ENCODE results near the gene DNASE1L1. TPM values are rescaled to one million over a fixed set of nuclear protein-coding genes. Genes with fewer than 3 reads are reported as not detected.
A peak's percentile ranks its signal among the peaks of the same experiment; 100 is the strongest.

DNASE1L1 gene
- total RNA-seq (10 to 100 TPM; 16.6 to 19.9 TPM), polyA plus RNA-seq (10 to 100 TPM; 12.7 to 15.3 (median 12.8) TPM), total RNA-seq (10.9 to 33.9 (median 21.6) reads per million in 6 experiments)

GRCh38 chrX:154409222-154409871, at the start of gene DNASE1L1:
Gene DNASE1L1, minus strand, starts transcription at chrX:154409254. Its CDS starts 3,686 bp downstream, at chrX:154405568.
- Mint-ChIP-seq H3K9me3 (peaks cover 0 to 2% (median 0%) of the 10 kb centered on the region in 9 donors), H3K27ac (peak within 1 kb of the TSS in 8 of 10 donors; percentile 37 to 95 (median 70)), H3K27me3 (no peaks in the 10 kb centered on the region), H3K4me1 (peaks cover 12 to 22% (median 16%) of the 10 kb centered on the region in 4 donors), H3K4me3 (peak within 1 kb of the TSS in 9 of 10 donors; percentile 20 to 81 (median 69)), H3K36me3 (peaks cover 0 to 8% (median 0%) of the 10 kb centered on the region in 3 donors)
- ATAC-seq, result peak in 1 of 2 donors; percentile 8
- POLR2A ChIA-PET, result interaction anchor here (0.6 to 5.7 kb wide), 5 partner anchors 10 to 133 kb away, joined by 3 to 101 read pairs (median 4); partner anchors contain the start of genes RPL10, SLC10A3 and UBL4A
- peak in 2 of 10 donors; percentile 15 to 16 for DNase-seq

GRCh38 chrX:154458116-154458953, 49.3 kb upstream of the DNASE1L1 start, which contains the start of gene PLXNA3:
Gene PLXNA3, plus strand, starts transcription at chrX:154458281. Its CDS starts 1,903 bp downstream, at chrX:154460184.
- peaks cover 8 to 28% (median 19%) of the 10 kb centered on the region in 4 donors for H3K4me1 Mint-ChIP-seq
- peak within 1 kb of the TSS; percentile 89 to 99 (median 93) for H3K4me3 Mint-ChIP-seq
- no peaks in the 10 kb centered on the region for H3K27me3 Mint-ChIP-seq
- peak; percentile 33 to 83 (median 69) for DNase-seq
- peaks cover 0 to 8% (median 0%) of the 10 kb centered on the region in 3 donors for H3K36me3 Mint-ChIP-seq
- POLR2A ChIA-PET, result interaction anchor here (0.6 to 3.1 kb wide), 13 partner anchors 11 to 59 kb away, joined by 3 to 14 read pairs (median 7); partner anchors contain the start of genes FAM3A, FAM50A, RPL10 and SLC10A3
- H3K27ac Mint-ChIP-seq, result peak within 1 kb of the TSS; percentile 58 to 99 (median 94)
- H3K9me3 Mint-ChIP-seq, result peaks cover 0 to 3% (median 0%) of the 10 kb centered on the region in 9 donors
- ATAC-seq, result peak; percentile 77 to 84

- Mint-ChIP-seq H3K4me1 (peaks cover 8 to 25% (median 18%) of the 10 kb centered on the region in 4 donors), H3K27ac (peak overlapping the region; percentile 58 to 99 (median 94)), H3K36me3 (peaks cover 0 to 8% (median 0%) of the 10 kb centered on the region in 3 donors), H3K4me3 (peak overlapping the region; percentile 89 to 99 (median 93)), H3K9me3 (peaks cover 0 to 3% (median 0%) of the 10 kb centered on the region in 9 donors), H3K27me3 (no peaks in the 10 kb centered on the region)
- ATAC-seq, result peak; percentile 71 to 72
- peak in 9 of 10 donors; percentile 45 to 80 (median 61) for DNase-seq
- POLR2A ChIA-PET, result interaction anchor here (0.6 to 3.1 kb wide), 12 partner anchors 10 to 58 kb away, joined by 3 to 14 read pairs (median 8); partner anchors contain the start of genes ATP6AP1, FAM50A, RPL10 and SLC10A3
Measured at GRCh38 chrX:154457491-154458115, 48.5 kb upstream of the DNASE1L1 start.

GRCh38 chrX:154452823-154453222, 43.8 kb upstream of the DNASE1L1 start:
- no peak for DNase-seq
- H3K27me3 Mint-ChIP-seq, result no peaks in the 10 kb centered on the region
- H3K4me1 Mint-ChIP-seq, result peaks cover 5 to 6% (median 6%) of the 10 kb centered on the region in 4 donors
- H3K9me3 Mint-ChIP-seq, result peaks cover 0 to 3% (median 0%) of the 10 kb centered on the region in 9 donors
- no peak for ATAC-seq
- H3K4me3 Mint-ChIP-seq, result no peak overlapping the region
- POLR2A ChIA-PET, result interaction anchor here (0.5 to 1.3 kb wide), 2 partner anchors 9 to 13 kb away, joined by 3 read pairs; partner anchors contain the start of gene FAM50A
- peak overlapping the region in 1 of 10 donors; percentile 39 for H3K27ac Mint-ChIP-seq
- peaks cover 0 to 10% (median 0%) of the 10 kb centered on the region in 3 donors for H3K36me3 Mint-ChIP-seq

GRCh38 chrX:154450312-154450711, 41.3 kb upstream of the DNASE1L1 start:
- Mint-ChIP-seq H3K27me3 (no peaks in the 10 kb centered on the region), H3K36me3 (peaks cover 0 to 20% (median 0%) of the 10 kb centered on the region in 3 donors), H3K4me3 (no peak overlapping the region), H3K4me1 (peaks cover 0 to 7% (median 4%) of the 10 kb centered on the region in 4 donors), H3K9me3 (no peaks in the 10 kb centered on the region), H3K27ac (no peak overlapping the region)
- POLR2A ChIA-PET, result no interaction called here
- peak in 1 of 10 donors; percentile 45 for DNase-seq
- ATAC-seq, result no peak

- Mint-ChIP-seq H3K36me3 (peaks cover 0 to 20% (median 0%) of the 10 kb centered on the region in 3 donors), H3K27me3 (no peaks in the 10 kb centered on the region), H3K4me1 (peaks cover 0 to 10% (median 4%) of the 10 kb centered on the region in 4 donors), H3K4me3 (no peak overlapping the region), H3K27ac (no peak overlapping the region), H3K9me3 (no peaks in the 10 kb centered on the region)
- POLR2A ChIA-PET, result no interaction called here
- DNase-seq (peak in 1 of 10 donors; percentile 11), ATAC-seq (no peak)
Measured at GRCh38 chrX:154449618-154450017, 40.6 kb upstream of the DNASE1L1 start.

GRCh38 chrX:154448484-154448883, 39.4 kb upstream of the DNASE1L1 start:
- POLR2A ChIA-PET, result no interaction called here
- Mint-ChIP-seq H3K9me3 (no peaks in the 10 kb centered on the region), H3K27me3 (no peaks in the 10 kb centered on the region), H3K4me1 (peaks cover 1 to 11% (median 4%) of the 10 kb centered on the region in 4 donors), H3K27ac (no peak overlapping the region), H3K4me3 (no peak overlapping the region), H3K36me3 (peaks cover 0 to 20% (median 0%) of the 10 kb centered on the region in 3 donors)
- ATAC-seq, result no peak
- no peak for DNase-seq

GRCh38 chrX:154446430-154446829, 37.4 kb upstream of the DNASE1L1 start:
- peaks cover 1 to 18% (median 10%) of the 10 kb centered on the region in 4 donors for H3K4me1 Mint-ChIP-seq
- H3K27me3 Mint-ChIP-seq, result no peaks in the 10 kb centered on the region
- H3K36me3 Mint-ChIP-seq, result peaks cover 0 to 18% (median 0%) of the 10 kb centered on the region in 3 donors
- H3K27ac Mint-ChIP-seq, result peak overlapping the region in 1 of 10 donors; percentile 40
- DNase-seq (peak in 1 of 10 donors; percentile 21), ATAC-seq (no peak)
- no peak overlapping the region for H3K4me3 Mint-ChIP-seq
- H3K9me3 Mint-ChIP-seq, result no peaks in the 10 kb centered on the region
- POLR2A ChIA-PET, result interaction anchor here (1.2 kb wide), 1 partner anchor 17 kb away, joined by 3 read pairs; no protein-coding TSS in a partner anchor

GRCh38 chrX:154445776-154446175, 36.7 kb upstream of the DNASE1L1 start:
- POLR2A ChIA-PET, result interaction anchor here (0.7 to 2.4 kb wide), 3 partner anchors 12 to 48 kb away, joined by 3 to 10 read pairs (median 3); partner anchors contain the start of genes PLXNA3 and RPL10
- DNase-seq, result no peak
- H3K36me3 Mint-ChIP-seq, result peaks cover 0 to 17% (median 0%) of the 10 kb centered on the region in 3 donors
- peaks cover 1 to 23% (median 13%) of the 10 kb centered on the region in 4 donors for H3K4me1 Mint-ChIP-seq
- H3K27me3 Mint-ChIP-seq, result no peaks in the 10 kb centered on the region
- peak overlapping the region in 4 of 10 donors; percentile 15 to 67 (median 34) for H3K4me3 Mint-ChIP-seq
- no peak overlapping the region for H3K27ac Mint-ChIP-seq
- no peak for ATAC-seq
- no peaks in the 10 kb centered on the region for H3K9me3 Mint-ChIP-seq

GRCh38 chrX:154444755-154445246, 35.7 kb upstream of the DNASE1L1 start:
- Mint-ChIP-seq H3K27me3 (no peaks in the 10 kb centered on the region), H3K27ac (peak overlapping the region in 4 of 10 donors; percentile 15 to 72 (median 28)), H3K4me3 (peak overlapping the region in 7 of 10 donors; percentile 8 to 53 (median 34)), H3K36me3 (peaks cover 0 to 14% (median 0%) of the 10 kb centered on the region in 3 donors), H3K4me1 (peaks cover 1 to 28% (median 15%) of the 10 kb centered on the region in 4 donors), H3K9me3 (no peaks in the 10 kb centered on the region)
- POLR2A ChIA-PET, result interaction anchor here (0.7 to 2.4 kb wide), 4 partner anchors 13 to 47 kb away, joined by 3 to 10 read pairs (median 5); partner anchors contain the start of genes PLXNA3, RPL10 and UBL4A
- ATAC-seq, result no peak
- peak in 1 of 10 donors; percentile 58 for DNase-seq

All from naive thymus-derived CD8-positive, alpha-beta T cell (primary cell).